ENCODE measurements around the gene TP53AIP1. TPM values are rescaled to one million over a fixed set of nuclear protein-coding genes. Genes with fewer than 3 reads are reported as not detected.
A peak's percentile ranks its signal among the peaks of the same experiment; 100 is the strongest.

Gene TP53AIP1
- total RNA-seq, 1 experiment from 2014 or later: 0.11 TPM

GRCh38 chr11:128906185-128907050 lies 36.3 kb downstream of the TP53AIP1 start:
- Histone ChIP-seq H3K36me3 (ENCODE audit: control insufficient read depth, insufficient read depth, low read length) (no peaks in the 10 kb centered on the region), H3K9me3 (no peaks in the 10 kb centered on the region), H3K4me3 (ENCODE audit: low read depth, low read length) (peak overlapping the region; percentile 35), H3K27me3 (replicated peaks; ENCODE audit: control insufficient read depth, insufficient read depth, low read length) (no peaks in the 10 kb centered on the region; the same call in 1 of the 2 replicates), H3K4me1 (peaks cover 6% of the 10 kb centered on the region)
- Mint-ChIP-seq H3K27me3 (ENCODE audit: insufficient read depth, unreplicated experiment) (peaks cover 7% of the 10 kb centered on the region), H3K27ac (ENCODE audit: unreplicated experiment) (peak overlapping the region; percentile 3), H3K36me3 (ENCODE audit: insufficient read depth, unreplicated experiment) (no peaks in the 10 kb centered on the region), H3K4me1 (ENCODE audit: low read depth, unreplicated experiment) (peaks cover 6% of the 10 kb centered on the region), H3K9me3 (ENCODE audit: unreplicated experiment) (no peaks in the 10 kb centered on the region), H3K4me3 (ENCODE audit: unreplicated experiment) (peak overlapping the region; percentile 70)
- intact Hi-C loops (cut with micrococcal nuclease; ENCODE audit: unreplicated experiment): loop anchor here (1.0 kb wide), 2 partner anchors 22 to 50 kb away; no protein-coding TSS in a partner anchor
- no peak for DNase-seq
- POLR2A ChIA-PET: interaction anchor here (0.6 kb wide), 1 partner anchor 16 kb away, joined by 3 read pairs; no protein-coding TSS in a partner anchor
- no TSS peak for BruUV-seq (replicated peaks)
- CTCF ChIA-PET: interaction anchor here (0.6 to 5.7 kb wide), 20 partner anchors 11 to 1902 kb away, joined by 3 to 38 read pairs (median 4); partner anchors contain the start of gene TP53AIP1
- TF ChIP-seq CTCF (IDR thresholded peaks at IDR 0.05; ENCODE audit: insufficient read depth in 1 of 2, low read depth in 1 of 2, low read length in 1 of 2, severe bottlenecking in 1 of 2, unreplicated experiment in 1 of 2): no peak

GRCh38 chr11:128905345-128906184 lies 37.1 kb downstream of the TP53AIP1 start:
- POLR2A ChIA-PET: interaction anchor here (0.6 kb wide), 1 partner anchor 15 kb away, joined by 3 read pairs; no protein-coding TSS in a partner anchor

More at GRCh38 chr11:128905345-128906184, 37.1 kb downstream of the TP53AIP1 start:
- Histone ChIP-seq H3K4me1 (peaks cover 6% of the 10 kb centered on the region), H3K9me3 (no peaks in the 10 kb centered on the region), H3K4me3 (ENCODE audit: low read depth, low read length) (peak overlapping the region; percentile 35), H3K36me3 (ENCODE audit: control insufficient read depth, insufficient read depth, low read length) (no peaks in the 10 kb centered on the region), H3K27me3 (replicated peaks; ENCODE audit: control insufficient read depth, insufficient read depth, low read length) (no peaks in the 10 kb centered on the region; the same call in 1 of the 2 replicates)
- DNase-seq: peak; percentile 78 to 80
- Mint-ChIP-seq H3K36me3 (ENCODE audit: insufficient read depth, unreplicated experiment) (no peaks in the 10 kb centered on the region), H3K4me3 (ENCODE audit: unreplicated experiment) (peak overlapping the region; percentile 70), H3K4me1 (ENCODE audit: low read depth, unreplicated experiment) (peaks cover 6% of the 10 kb centered on the region), H3K27ac (ENCODE audit: unreplicated experiment) (peak overlapping the region; percentile 3), H3K27me3 (ENCODE audit: insufficient read depth, unreplicated experiment) (peaks cover 7% of the 10 kb centered on the region), H3K9me3 (ENCODE audit: unreplicated experiment) (no peaks in the 10 kb centered on the region)
- CTCF ChIA-PET: interaction anchor here (0.6 to 5.7 kb wide), 25 partner anchors 11 to 1901 kb away, joined by 3 to 38 read pairs (median 4); partner anchors contain the start of gene TP53AIP1
- BruUV-seq (replicated peaks): no TSS peak
- peak; percentile 79 to 84 for TF ChIP-seq CTCF (IDR thresholded peaks at IDR 0.05; ENCODE audit: insufficient read depth in 1 of 2, low read depth in 1 of 2, low read length in 1 of 2, severe bottlenecking in 1 of 2, unreplicated experiment in 1 of 2)
- intact Hi-C loops (cut with micrococcal nuclease; ENCODE audit: unreplicated experiment): loop anchor here (1.0 kb wide), 3 partner anchors 15 to 51 kb away; no protein-coding TSS in a partner anchor

Measured in Caco-2 (cell line).